ENCODE data around the gene NOL11.
"Not testable (repeated sequence)": the region's sequence is repeated elsewhere in the genome, so short reads cannot be mapped to it uniquely, and the experiment has no call there.

The NOL11 gene

GRCh38 chr17:67725373-67725791 is 7.6 kb downstream of the NOL11 start:
- Mint-ChIP-seq H3K27me3 (ENCODE audit: low read depth) (no peaks in the 10 kb centered on the region), H3K9me3 (peaks cover 3% of the 10 kb centered on the region), H3K27ac (no peak overlapping the region), H3K36me3 (ENCODE audit: low read depth) (peaks cover 86% of the 10 kb centered on the region), H3K4me3 (no peak overlapping the region), H3K4me1 (no peaks in the 10 kb centered on the region)
- TF ChIP-seq, protein P1, sequence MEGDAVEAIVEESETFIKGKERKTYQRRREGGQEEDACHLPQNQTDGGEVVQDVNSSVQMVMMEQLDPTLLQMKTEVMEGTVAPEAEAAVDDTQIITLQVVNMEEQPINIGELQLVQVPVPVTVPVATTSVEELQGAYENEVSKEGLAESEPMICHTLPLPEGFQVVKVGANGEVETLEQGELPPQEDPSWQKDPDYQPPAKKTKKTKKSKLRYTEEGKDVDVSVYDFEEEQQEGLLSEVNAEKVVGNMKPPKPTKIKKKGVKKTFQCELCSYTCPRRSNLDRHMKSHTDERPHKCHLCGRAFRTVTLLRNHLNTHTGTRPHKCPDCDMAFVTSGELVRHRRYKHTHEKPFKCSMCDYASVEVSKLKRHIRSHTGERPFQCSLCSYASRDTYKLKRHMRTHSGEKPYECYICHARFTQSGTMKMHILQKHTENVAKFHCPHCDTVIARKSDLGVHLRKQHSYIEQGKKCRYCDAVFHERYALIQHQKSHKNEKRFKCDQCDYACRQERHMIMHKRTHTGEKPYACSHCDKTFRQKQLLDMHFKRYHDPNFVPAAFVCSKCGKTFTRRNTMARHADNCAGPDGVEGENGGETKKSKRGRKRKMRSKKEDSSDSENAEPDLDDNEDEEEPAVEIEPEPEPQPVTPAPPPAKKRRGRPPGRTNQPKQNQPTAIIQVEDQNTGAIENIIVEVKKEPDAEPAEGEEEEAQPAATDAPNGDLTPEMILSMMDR (IDR thresholded peaks at IDR 0.05; ENCODE audit: unreplicated experiment in 3 of 3): no peak

GRCh38 chr17:67725807-67726206 is 8.1 kb downstream of the NOL11 start:
- peaks cover 3% of the 10 kb centered on the region for H3K9me3 Mint-ChIP-seq
- TF ChIP-seq, protein P1 (IDR thresholded peaks at IDR 0.05; ENCODE audit: unreplicated experiment in 3 of 3): no peak
- H3K4me1 Mint-ChIP-seq: no peaks in the 10 kb centered on the region
- peaks cover 87% of the 10 kb centered on the region for H3K36me3 Mint-ChIP-seq (ENCODE audit: low read depth)
- H3K27me3 Mint-ChIP-seq (ENCODE audit: low read depth): no peaks in the 10 kb centered on the region
- H3K27ac Mint-ChIP-seq: no peak overlapping the region
- no peak overlapping the region for H3K4me3 Mint-ChIP-seq

GRCh38 chr17:67727152-67728039 is 9.7 kb downstream of the NOL11 start:
- Mint-ChIP-seq H3K36me3 (ENCODE audit: low read depth) (peaks cover 85% of the 10 kb centered on the region), H3K27ac (peak overlapping the region in 1 of 3 experiments; percentile 68)
- not testable (repeated sequence) for H3K27me3 Mint-ChIP-seq (ENCODE audit: low read depth); H3K4me3 Mint-ChIP-seq; H3K4me1 Mint-ChIP-seq; H3K9me3 Mint-ChIP-seq

DNA sequence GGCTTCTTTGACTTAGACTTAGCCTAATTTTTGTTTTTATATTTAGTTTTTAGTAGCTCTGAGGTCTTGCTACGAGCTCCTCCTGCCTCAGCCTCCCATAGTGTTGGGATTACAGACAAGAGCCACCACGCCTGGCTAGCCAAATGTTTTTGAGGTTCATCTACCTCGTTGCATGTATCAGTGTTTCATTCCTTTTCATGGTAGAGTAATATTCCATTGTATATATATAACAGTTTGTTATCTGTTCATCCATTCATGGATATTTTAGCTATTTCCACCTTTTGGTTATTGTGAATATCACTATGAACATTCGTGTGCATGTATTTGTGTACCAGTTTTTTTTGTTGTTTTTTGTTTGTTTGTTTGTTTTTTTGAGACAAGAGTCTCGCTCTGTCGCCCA is 12.2 kb downstream of the NOL11 start:
- Mint-ChIP-seq H3K4me3 (no peak overlapping the region), H3K27ac (no peak overlapping the region), H3K36me3 (ENCODE audit: low read depth) (peaks cover 91% of the 10 kb centered on the region), H3K4me1 (no peaks in the 10 kb centered on the region), H3K27me3 (ENCODE audit: low read depth) (no peaks in the 10 kb centered on the region), H3K9me3 (peaks cover 8% of the 10 kb centered on the region)
- TF ChIP-seq, protein P1 (IDR thresholded peaks at IDR 0.05; ENCODE audit: unreplicated experiment in 3 of 3): no peak

- Mint-ChIP-seq H3K4me3 (no peak overlapping the region), H3K27me3 (ENCODE audit: low read depth) (no peaks in the 10 kb centered on the region), H3K36me3 (ENCODE audit: low read depth) (peaks cover 85% of the 10 kb centered on the region), H3K9me3 (peaks cover 8% of the 10 kb centered on the region), H3K27ac (no peak overlapping the region), H3K4me1 (no peaks in the 10 kb centered on the region)
- TF ChIP-seq, protein P1 (IDR thresholded peaks at IDR 0.05; ENCODE audit: unreplicated experiment in 3 of 3): no peak
These were observed 13.0 kb downstream of the NOL11 start for GRCh38 chr17:67730731-67731130.

GRCh38 chr17:67733449-67733848 is 15.7 kb downstream of the NOL11 start:
- TF ChIP-seq, protein P1 (IDR thresholded peaks at IDR 0.05; ENCODE audit: unreplicated experiment in 3 of 3): no peak
- Mint-ChIP-seq H3K4me1 (no peaks in the 10 kb centered on the region), H3K27me3 (ENCODE audit: low read depth) (no peaks in the 10 kb centered on the region), H3K36me3 (ENCODE audit: low read depth) (peaks cover 84% of the 10 kb centered on the region), H3K4me3 (no peak overlapping the region), H3K27ac (peak overlapping the region in 1 of 3 experiments; percentile 7), H3K9me3 (peaks cover 6% of the 10 kb centered on the region)

Data from nephron (organoid).